Measurements from ENCODE around the gene MROH2A. TPM values are rescaled to one million over a fixed set of nuclear protein-coding genes. Genes with fewer than 3 reads are reported as not detected.

The MROH2A gene
- total and polyA plus RNA-seq, 9 of the 15 experiments (the other 6 are each of a cell fraction or from before 2014, with no cell fraction given): 0.03 TPM; not detected in 8

GRCh38 chr2:233854241-233854981, 76.3 kb downstream of the MROH2A start, which contains the start of gene HJURP (continued):
- TF ChIP-seq ZBTB40 (IDR thresholded peaks at IDR 0.05): peak; percentile 86
- TF ChIP-seq ZBTB40 (CRISPR knock-in tag; IDR thresholded peaks at IDR 0.05): no peak
- TF ChIP-seq PHB2 (IDR thresholded peaks at IDR 0.05; ENCODE audit: low read depth): no peak
- no peak for TF ChIP-seq ZNF311 (CRISPR knock-in tag; IDR thresholded peaks at IDR 0.05)
- no peak for TF ChIP-seq ELF1 (tag; IDR thresholded peaks at IDR 0.05)
- no peak for TF ChIP-seq PTTG1 (tag; IDR thresholded peaks at IDR 0.05; ENCODE audit: low read depth)
- peak; percentile 49; the same call in 1 of the 2 replicates for TF ChIP-seq HDAC2 (IDR thresholded peaks at IDR 0.05)
- no peak for TF ChIP-seq RBM22 (IDR thresholded peaks at IDR 0.05; ENCODE audit: low read depth, low read length, poor library complexity, severe bottlenecking)
- no peak for TF ChIP-seq HOXB6 (CRISPR knock-in tag; IDR thresholded peaks at IDR 0.05; ENCODE audit: borderline replicate concordance)
- no peak for TF ChIP-seq SMAD3 (CRISPR knock-in tag; conservative IDR thresholded peaks at IDR 0.05)
- no peak for TF ChIP-seq CBX2 (IDR thresholded peaks at IDR 0.05; ENCODE audit: insufficient read depth, low read length, poor library complexity, severe bottlenecking)
- TF ChIP-seq GMEB1 (CRISPR knock-in tag; IDR thresholded peaks at IDR 0.05): no peak
- peak; percentile 93 for TF ChIP-seq ZBTB7A (IDR thresholded peaks at IDR 0.05; ENCODE audit: borderline replicate concordance, control insufficient read depth, low read depth, low read length)
- TF ChIP-seq ESRRB (CRISPR knock-in tag; IDR thresholded peaks at IDR 0.05; ENCODE audit: borderline replicate concordance): no peak
- TF ChIP-seq PHB (CRISPR knock-in tag; IDR thresholded peaks at IDR 0.05): no peak
- TF ChIP-seq RBM39 (optimal IDR thresholded peaks at IDR 0.05; ENCODE audit: low read depth, low read length): no peak
- peak; percentile 70; the same call in 1 of the 2 replicates for TF ChIP-seq CTBP1 (IDR thresholded peaks at IDR 0.05; ENCODE audit: borderline replicate concordance)
- TF ChIP-seq ZNF695 (CRISPR knock-in tag; IDR thresholded peaks at IDR 0.05): no peak
- TF ChIP-seq EWSR1 (IDR thresholded peaks at IDR 0.05; ENCODE audit: borderline replicate concordance, low read depth, partially characterized antibody): no peak
